ENCODE results near the gene OR52W1.

GRCh38 chr11:6229911-6230310, 30.9 kb downstream of the OR52W1 start:
- TF ChIP-seq, protein P1, sequence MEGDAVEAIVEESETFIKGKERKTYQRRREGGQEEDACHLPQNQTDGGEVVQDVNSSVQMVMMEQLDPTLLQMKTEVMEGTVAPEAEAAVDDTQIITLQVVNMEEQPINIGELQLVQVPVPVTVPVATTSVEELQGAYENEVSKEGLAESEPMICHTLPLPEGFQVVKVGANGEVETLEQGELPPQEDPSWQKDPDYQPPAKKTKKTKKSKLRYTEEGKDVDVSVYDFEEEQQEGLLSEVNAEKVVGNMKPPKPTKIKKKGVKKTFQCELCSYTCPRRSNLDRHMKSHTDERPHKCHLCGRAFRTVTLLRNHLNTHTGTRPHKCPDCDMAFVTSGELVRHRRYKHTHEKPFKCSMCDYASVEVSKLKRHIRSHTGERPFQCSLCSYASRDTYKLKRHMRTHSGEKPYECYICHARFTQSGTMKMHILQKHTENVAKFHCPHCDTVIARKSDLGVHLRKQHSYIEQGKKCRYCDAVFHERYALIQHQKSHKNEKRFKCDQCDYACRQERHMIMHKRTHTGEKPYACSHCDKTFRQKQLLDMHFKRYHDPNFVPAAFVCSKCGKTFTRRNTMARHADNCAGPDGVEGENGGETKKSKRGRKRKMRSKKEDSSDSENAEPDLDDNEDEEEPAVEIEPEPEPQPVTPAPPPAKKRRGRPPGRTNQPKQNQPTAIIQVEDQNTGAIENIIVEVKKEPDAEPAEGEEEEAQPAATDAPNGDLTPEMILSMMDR (IDR thresholded peaks at IDR 0.05): no peak
- no peak for TF ChIP-seq POLR2AphosphoS5 (IDR thresholded peaks at IDR 0.05)

All from esophagus muscularis mucosa (tissue), 3 donors.